GM15510 (cell line): ENCODE data around the gene RNF181.
A peak's percentile ranks its signal among the peaks of the same experiment; 100 is the strongest.

Experiments
- POLR2A ChIP-seq: IDR thresholded peaks from 3 replicates; pipeline ENCODE4 v1.6.1; 2011; ENCODE audit warnings: borderline replicate concordance; ENCODE audit not compliant: insufficient read length; ENCODE audit errors: extremely low read depth

RNF181 gene

DNA sequence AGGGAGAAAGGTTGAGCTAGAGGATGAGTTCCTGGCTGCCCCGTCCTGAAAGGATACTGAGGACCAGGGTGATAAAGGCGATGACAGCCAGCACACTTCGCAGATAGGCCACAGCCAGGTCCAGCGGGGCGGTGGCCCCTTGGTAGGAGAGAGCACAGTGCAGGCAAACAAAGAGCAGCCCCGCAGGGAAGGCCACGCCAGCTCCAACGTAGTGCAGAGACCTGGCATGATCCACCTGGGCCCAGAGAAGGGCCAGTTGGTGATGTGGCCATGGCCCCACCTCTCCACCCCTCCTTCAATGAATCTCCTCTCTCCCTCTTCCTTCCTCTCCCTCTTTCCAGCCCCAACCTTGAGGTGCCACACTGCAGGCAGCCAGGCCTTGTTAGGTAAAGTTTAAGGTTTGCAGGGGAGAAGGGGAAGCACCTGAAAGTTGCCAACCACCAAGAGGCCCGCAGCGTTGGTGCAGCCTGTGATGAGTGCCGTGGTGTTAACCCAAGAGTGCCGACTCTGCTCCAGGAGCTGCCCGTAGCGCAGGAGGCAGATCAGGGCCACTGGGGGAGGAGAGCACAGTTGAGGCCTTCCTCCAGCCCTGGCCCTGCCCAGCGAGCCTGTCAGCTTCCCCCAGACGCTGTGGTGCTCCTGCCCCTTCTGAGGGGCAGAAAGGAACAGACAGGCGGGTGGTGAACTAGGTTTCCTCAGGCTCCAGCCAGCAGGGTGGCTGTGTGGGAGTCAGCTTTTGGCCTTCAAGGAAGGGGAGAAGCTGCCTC is 4.1 kb downstream of the RNF181 start:
- no peak for TF ChIP-seq POLR2A

DNA sequence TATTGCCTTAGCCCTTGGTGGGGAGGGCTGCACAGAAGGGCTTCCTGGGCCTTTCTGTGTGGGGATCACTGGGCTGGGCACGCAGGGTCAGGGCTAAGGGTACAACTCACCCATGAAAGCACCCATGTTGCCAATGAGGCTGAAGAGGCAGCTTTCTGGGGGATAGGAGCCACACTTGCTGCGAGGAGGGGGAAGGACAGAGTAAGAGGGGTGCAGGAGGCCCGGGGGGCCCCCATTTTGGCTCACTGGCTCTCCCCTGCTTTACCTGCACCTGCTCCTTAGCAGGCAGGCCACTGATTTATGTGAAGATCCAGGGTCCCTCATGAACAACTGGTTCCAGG is 4.7 kb downstream of the RNF181 start:
- no peak for TF ChIP-seq POLR2A

GRCh38 chr2:85600951-85601770 is 5.6 kb downstream of the RNF181 start:
- TF ChIP-seq POLR2A: no peak

DNA sequence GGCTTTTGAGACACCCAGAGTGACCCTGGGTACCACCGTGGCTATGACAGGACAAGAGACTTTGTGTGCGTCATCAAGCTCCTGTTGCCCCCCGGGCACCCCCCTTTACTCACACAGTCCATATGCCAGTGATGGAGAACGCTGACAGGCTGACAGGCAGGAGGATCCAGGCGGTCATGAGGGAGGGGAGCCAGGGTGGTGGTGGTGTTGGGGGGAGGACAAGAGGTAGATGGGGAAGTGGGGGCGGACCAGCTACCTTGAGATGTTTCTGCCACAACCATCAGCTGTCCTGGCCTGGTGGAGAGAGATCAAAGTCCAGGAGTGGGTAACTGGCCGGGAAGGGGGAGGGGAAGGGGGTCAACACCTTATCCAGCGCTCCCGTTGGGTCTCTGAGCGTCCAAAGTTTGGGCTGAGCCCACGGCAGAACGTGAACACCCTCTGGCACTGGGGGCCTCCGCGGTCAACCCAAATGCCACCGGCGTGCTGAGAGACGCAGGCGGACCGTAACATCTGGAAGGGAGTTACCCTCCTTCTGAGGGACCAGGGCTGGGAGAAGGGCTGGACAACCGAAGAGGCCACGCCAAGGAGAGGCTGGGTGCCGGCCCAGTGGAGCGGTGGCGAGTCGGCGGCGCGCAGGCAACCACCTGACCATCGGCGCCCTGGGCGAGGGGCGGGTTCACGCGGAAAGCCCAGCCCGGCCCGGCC is 6.4 kb downstream of the RNF181 start:
- TF ChIP-seq POLR2A: no peak

DNA sequence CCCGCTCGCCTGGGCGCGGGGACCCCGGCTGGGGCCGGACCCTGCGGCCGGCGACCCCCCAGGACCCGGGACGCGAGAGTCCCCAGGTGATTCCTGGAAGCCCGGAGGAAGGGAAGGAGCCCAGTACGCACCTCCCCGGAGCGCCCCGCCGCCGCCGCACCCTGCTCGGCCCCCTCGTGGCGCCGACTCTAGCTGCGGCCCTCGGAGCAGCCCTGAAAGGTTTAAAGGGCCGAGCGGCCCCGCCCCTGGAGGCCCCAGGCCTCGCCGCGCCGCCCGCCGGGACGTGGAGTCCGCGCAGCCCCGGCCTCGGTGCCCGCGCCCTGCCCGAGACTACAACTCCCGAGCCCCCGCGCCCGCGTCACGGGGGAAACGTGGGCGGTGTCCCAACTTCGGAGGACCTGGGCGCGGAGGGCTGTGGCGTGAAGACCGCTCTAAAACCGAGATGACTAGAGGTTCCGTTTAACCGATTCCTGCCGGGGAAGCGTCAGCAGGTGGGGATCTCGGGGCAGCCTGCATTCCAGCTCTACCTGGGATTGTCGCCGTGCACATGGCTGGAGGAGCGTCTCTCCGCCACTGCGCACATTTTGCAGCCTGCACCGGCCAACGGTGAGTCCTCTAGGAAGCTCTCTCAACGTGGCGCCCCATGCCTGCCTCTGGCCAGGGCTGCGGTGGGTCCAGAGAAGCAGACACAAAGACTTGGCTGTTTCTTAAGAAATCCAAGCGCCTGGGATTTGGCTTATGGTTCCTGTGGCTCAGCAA is 7.1 kb downstream of the RNF181 start, which contains the start of gene TMEM150A:
TMEM150A (minus strand) TSS at position 223 of the 759 bp plus-strand sequence. CDS start 750 bp downstream, outside the sequence.
- TF ChIP-seq POLR2A: peak; percentile 64

DNA sequence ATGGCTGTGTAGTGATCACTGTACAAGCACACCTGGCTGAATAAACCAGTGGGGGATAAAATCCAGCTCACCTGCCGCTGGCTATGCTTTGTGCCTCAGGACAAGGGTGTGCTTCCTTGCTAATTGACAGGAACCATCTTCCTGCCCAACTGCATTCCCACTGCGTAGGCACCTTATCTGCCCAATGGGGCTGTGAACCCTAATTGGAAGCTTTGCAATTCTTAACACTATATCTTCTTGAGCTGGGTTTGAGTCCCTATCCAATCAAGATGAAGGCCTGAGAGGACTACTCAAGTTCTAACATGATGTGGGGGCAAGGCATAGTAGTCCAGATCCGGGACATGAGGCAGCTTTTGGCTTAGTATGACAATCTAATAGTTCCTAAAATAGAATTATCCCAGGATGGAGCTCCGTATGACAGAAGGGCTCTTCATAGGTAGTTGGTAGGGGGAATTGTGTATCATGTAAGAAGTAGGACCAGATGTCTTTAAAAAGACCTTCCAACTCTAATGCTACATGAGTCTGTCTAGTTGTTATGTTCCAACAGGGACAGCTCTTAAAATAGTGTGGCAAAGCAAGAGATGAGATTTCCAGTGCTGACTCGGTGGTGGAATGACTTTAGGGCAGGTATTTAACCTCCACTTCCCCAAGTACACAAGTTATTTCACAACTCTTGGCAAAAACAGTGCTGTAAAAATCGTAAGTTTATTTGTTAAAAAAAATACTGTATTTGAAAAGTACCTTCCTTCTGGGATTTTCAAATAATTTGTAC is 9.2 kb downstream of the RNF181 start:
- TF ChIP-seq POLR2A: no peak

DNA sequence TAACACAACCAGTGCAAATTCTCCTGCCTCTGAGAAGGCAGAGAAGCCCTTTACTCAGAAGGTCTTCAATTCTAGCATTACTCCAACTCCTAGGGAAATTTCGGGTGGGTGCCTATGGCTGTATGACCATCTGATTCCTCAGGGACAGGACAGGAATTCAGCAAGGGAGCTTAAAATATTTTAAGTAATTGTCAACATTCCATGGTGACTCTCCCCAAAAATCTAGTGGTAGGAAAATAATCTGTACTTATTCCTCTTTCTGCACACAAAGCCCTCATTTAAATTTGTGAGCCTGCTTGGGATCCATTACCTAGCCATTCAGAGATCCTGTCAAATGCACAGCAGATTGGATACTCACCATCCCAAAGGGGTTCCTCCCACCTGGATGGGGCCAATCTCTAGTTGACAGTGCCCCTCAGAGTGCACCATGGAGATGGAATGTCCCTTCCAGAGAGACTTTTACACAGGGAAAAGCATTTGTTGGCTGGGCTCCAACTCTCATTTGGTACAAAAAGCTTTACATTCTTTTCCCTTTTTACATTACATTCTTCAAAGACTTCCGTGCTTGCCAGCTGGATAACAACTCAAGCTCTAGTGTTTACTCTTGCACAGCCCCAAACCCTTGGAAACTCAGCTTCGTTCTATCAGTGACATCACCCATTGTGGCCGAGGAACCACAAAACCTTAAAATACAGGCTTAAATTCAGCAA is 10.0 kb downstream of the RNF181 start:
- no peak for TF ChIP-seq POLR2A

DNA sequence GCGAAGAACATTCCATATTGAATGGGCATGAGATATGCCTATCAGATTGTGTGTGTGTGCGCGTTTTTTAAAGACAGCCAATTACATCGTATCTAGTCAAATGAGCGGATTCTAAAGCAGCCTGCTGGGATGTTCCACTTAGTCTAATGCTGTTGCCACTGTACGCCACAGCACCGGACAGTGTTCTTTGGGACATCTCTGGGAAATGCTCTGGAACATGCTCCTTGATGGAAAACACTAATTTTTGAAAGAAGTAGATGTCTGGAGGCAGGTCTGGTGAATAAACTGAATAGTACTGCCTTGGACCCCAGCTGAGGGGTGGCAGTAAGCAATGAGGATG is 10.5 kb downstream of the RNF181 start:
- TF ChIP-seq POLR2A: no peak

GRCh38 chr2:85607268-85608215 is 12.0 kb downstream of the RNF181 start:
- no peak for TF ChIP-seq POLR2A

- TF ChIP-seq POLR2A: no peak
Measured at GRCh38 chr2:85611217-85611704, 15.7 kb downstream of the RNF181 start.

GRCh38 chr2:85611705-85612587 is 16.4 kb downstream of the RNF181 start, which contains the start of gene C2orf68:
C2orf68 (minus strand) TSS chr2:85612066; CDS start chr2:85611984, 82 bp downstream.
- TF ChIP-seq POLR2A: peak; percentile 94
